H9 (cell line): Measurements from ENCODE around the gene MAP3K7. TPM values are rescaled to one million over a fixed set of nuclear protein-coding genes. Genes with fewer than 3 reads are reported as not detected.

Source experiments
- DNase-seq: peaks from one replicate; pipeline ENCODE4 v3.0.0-alpha.2; 2017
- H2AFZ ChIP-seq: one replicate; pipeline ENCODE4 v1.6.1; 2013; ENCODE audit warnings: mild to moderate bottlenecking, low read length, control low read depth, moderate library complexity
- H2AK5ac ChIP-seq: 2 replicates; pipeline ENCODE4 v1.6.1; 2013; ENCODE audit warnings: low read length, control low read depth, mixed read lengths; ENCODE audit not compliant: insufficient read length
- H2BK120ac ChIP-seq: one replicate; pipeline ENCODE4 v1.6.1; 2013; ENCODE audit warnings: low read depth, mild to moderate bottlenecking, low read length, control low read depth, inconsistent platforms; ENCODE audit not compliant: poor library complexity, severe bottlenecking
- H2BK12ac ChIP-seq: 2 replicates; pipeline ENCODE4 v1.6.1; 2013; ENCODE audit warnings: low read length, control low read depth, mixed read lengths, low read depth; ENCODE audit not compliant: insufficient read length
- H2BK15ac ChIP-seq: 2 replicates; pipeline ENCODE4 v1.6.1; 2013; ENCODE audit warnings: low read depth, low read length, control low read depth
- H2BK20ac ChIP-seq: one replicate; pipeline ENCODE4 v1.6.1; 2013; ENCODE audit warnings: low read depth, mild to moderate bottlenecking, low read length, control low read depth, inconsistent platforms; ENCODE audit not compliant: poor library complexity, severe bottlenecking
- H2BK5ac ChIP-seq: 2 replicates; pipeline ENCODE4 v1.6.1; 2013; ENCODE audit warnings: low read length, control low read depth, mixed read lengths; ENCODE audit not compliant: insufficient read length
- H3K14ac ChIP-seq: 2 replicates; pipeline ENCODE4 v1.6.1; 2013; ENCODE audit warnings: low read length, control low read depth; ENCODE audit not compliant: insufficient read depth
- H3K18ac ChIP-seq: 2 replicates; pipeline ENCODE4 v1.6.1; 2013; ENCODE audit warnings: low read depth, mild to moderate bottlenecking, mixed read lengths, low read length, control low read depth; ENCODE audit not compliant: insufficient read length
- H3K23ac ChIP-seq: 2 replicates; pipeline ENCODE4 v1.6.1; 2013; ENCODE audit warnings: low read length, control low read depth, mixed read lengths, low read depth; ENCODE audit not compliant: insufficient read length
- H3K23me2 ChIP-seq: 2 replicates; pipeline ENCODE4 v1.6.1; 2013; ENCODE audit warnings: low read depth, mild to moderate bottlenecking, mixed read lengths, low read length, control low read depth; ENCODE audit not compliant: insufficient read length, poor library complexity, severe bottlenecking
- H3K27ac ChIP-seq: 2 replicates; pipeline ENCODE4 v1.5.1; 2013; ENCODE audit warnings: low read length, control low read depth, mixed read lengths, low read depth; ENCODE audit not compliant: insufficient read length
- H3K27me3 ChIP-seq: 2 replicates; pipeline ENCODE4 v1.6.1; 2013; ENCODE audit warnings: low read length, control low read depth, inconsistent platforms; ENCODE audit not compliant: insufficient read depth
- H3K4ac ChIP-seq: 2 replicates; pipeline ENCODE4 v1.6.1; 2013; ENCODE audit warnings: low read depth, mild to moderate bottlenecking, control low read depth, inconsistent platforms, low read length, moderate library complexity
- H3K4me1 ChIP-seq: 2 replicates; pipeline ENCODE4 v1.6.1; 2013; ENCODE audit warnings: low read length, control low read depth, inconsistent platforms; ENCODE audit not compliant: insufficient read depth
- H3K4me2 ChIP-seq: 2 replicates; pipeline ENCODE4 v1.6.1; 2013; ENCODE audit warnings: low read length, control low read depth, mixed read lengths; ENCODE audit not compliant: insufficient read length, insufficient read depth
- H3K56ac ChIP-seq: 2 replicates; pipeline ENCODE4 v1.6.1; 2013; ENCODE audit warnings: low read depth, mild to moderate bottlenecking, mixed read lengths, low read length, control low read depth; ENCODE audit not compliant: insufficient read length
- H3K79me1 ChIP-seq: 2 replicates; pipeline ENCODE4 v1.6.1; 2013; ENCODE audit warnings: low read depth, mild to moderate bottlenecking, moderate library complexity, low read length, control low read depth, inconsistent platforms; ENCODE audit not compliant: insufficient read depth, poor library complexity, severe bottlenecking
- H3K79me2 ChIP-seq: 2 replicates; pipeline ENCODE4 v1.6.1; 2013; ENCODE audit warnings: low read length, control low read depth, inconsistent platforms; ENCODE audit not compliant: insufficient read depth
- H3K9ac ChIP-seq: 2 replicates; pipeline ENCODE4 v1.6.1; 2013; ENCODE audit warnings: low read length, control low read depth, mixed read lengths; ENCODE audit not compliant: insufficient read length; ENCODE audit errors: extremely low read depth
- H3K9me3 ChIP-seq: one replicate; pipeline ENCODE4 v1.6.1; 2013; ENCODE audit warnings: low read depth, low read length, inconsistent platforms; ENCODE audit not compliant: control insufficient read depth
- H3T11ph ChIP-seq: one replicate; pipeline ENCODE4 v1.6.1; 2013; ENCODE audit warnings: mild to moderate bottlenecking, low read length, control low read depth, inconsistent platforms
- H4K20me1 ChIP-seq: one replicate; pipeline ENCODE4 v1.6.1; 2013; ENCODE audit not compliant: control insufficient read depth, insufficient read length, insufficient read depth
- H4K5ac ChIP-seq: 2 replicates; pipeline ENCODE4 v1.6.1; 2013; ENCODE audit warnings: low read depth, mild to moderate bottlenecking, mixed read lengths, low read length, control low read depth; ENCODE audit not compliant: insufficient read length
- H4K8ac ChIP-seq: replicated peaks from 2 replicates; pipeline ENCODE4 v1.6.1; 2013; ENCODE audit warnings: low read length, control low read depth, mixed read lengths, low read depth; ENCODE audit not compliant: insufficient read length
- H4K91ac ChIP-seq: 2 replicates; pipeline ENCODE4 v1.6.1; 2013; ENCODE audit warnings: low read depth, mild to moderate bottlenecking, moderate library complexity, mixed read lengths, low read length, control low read depth; ENCODE audit not compliant: insufficient read length
- H3K27ac Mint-ChIP-seq, 3 experiments: 2 replicates in 2 of 3; 3 replicates in 1 of 3; pipeline ENCODE4 v1.8.0; 2020 to 2021; ENCODE audit warnings: mixed read lengths in 3 of 3, mild to moderate bottlenecking in 1 of 3, moderate library complexity in 1 of 3
- H3K27me3 Mint-ChIP-seq: 2 replicates; pipeline ENCODE4 v1.8.0; 2021; ENCODE audit warnings: low read depth, mild to moderate bottlenecking, moderate library complexity, mixed read lengths
- H3K36me3 Mint-ChIP-seq, 3 experiments: 2 replicates in 2 of 3; 3 replicates in 1 of 3; pipeline ENCODE4 v1.8.0; 2020 to 2021; ENCODE audit warnings: low read depth in 3 of 3, mixed read lengths in 3 of 3; ENCODE audit not compliant: insufficient read depth in 1 of 3
- H3K4me1 Mint-ChIP-seq, 2 experiments: 2 replicates each; pipeline ENCODE4 v1.8.0; 2020; ENCODE audit warnings: mixed read lengths in 2 of 2
- H3K4me3 Mint-ChIP-seq, 2 experiments: 2 replicates in 1 of 2; 3 replicates in 1 of 2; pipeline ENCODE4 v1.8.0; 2020 to 2021; ENCODE audit warnings: mild to moderate bottlenecking in 2 of 2, mixed read lengths in 2 of 2, moderate library complexity in 1 of 2
- H3K9me3 Mint-ChIP-seq, 2 experiments: 2 replicates in 1 of 2; 3 replicates in 1 of 2; pipeline ENCODE4 v1.8.0; 2020; ENCODE audit warnings: mild to moderate bottlenecking in 2 of 2, mixed read lengths in 2 of 2, moderate library complexity in 1 of 2
- CTCF ChIP-seq: fragments of 200-600 bp; sonication (generic); conservative IDR thresholded peaks from 3 replicates; pipeline ENCODE4 v1.8.0; 2021; ENCODE audit warnings: antibody characterized with exemption, mild to moderate bottlenecking
- WGBS: extraction: QIAGEN DNeasy Blood & Tissue Kit; methylation state at CpG from one replicate; pipeline ENCODE4 v1.1.7; 2013; ENCODE audit warnings: missing lambda C conversion rate, low lambda C conversion rate, mixed read lengths; ENCODE audit not compliant: insufficient read length; ENCODE audit errors: extremely low coverage; 5-methylcytosine and 5-hydroxymethylcytosine counted together
- total RNA-seq: library from RNA; stranded (reverse); gene quantifications from 2 replicates; pipeline ENCODE4 v1.2.1, GENCODE V29; 2021

The MAP3K7 gene
- total RNA-seq, 1 experiment from 2014 or later, result 31.3 TPM

GRCh38 chr6:90493332-90493731 is 93.5 kb downstream of the MAP3K7 start:
- H3K79me2 ChIP-seq, result no peaks in the 10 kb centered on the region
- no peak for DNase-seq
- H3K4me1 ChIP-seq, result peaks cover 17% of the 10 kb centered on the region
- H4K20me1 ChIP-seq, result no peaks in the 10 kb centered on the region
- Mint-ChIP-seq H3K4me3 (no peak overlapping the region), H3K4me1 (peaks cover 60 to 67% of the 10 kb centered on the region in 2 experiments), H3K27ac (peak overlapping the region in 1 of 3 experiments; percentile 99; a peak in 2 of 7 replicates), H3K36me3 (peaks cover 0 to 8% (median 2%) of the 10 kb centered on the region in 3 experiments; a peak in 2 of 7 replicates), H3K27me3 (no peaks in the 10 kb centered on the region), H3K9me3 (no peaks in the 10 kb centered on the region)
- no peak overlapping the region for H2BK20ac ChIP-seq
- no peak overlapping the region for H3K9ac ChIP-seq
- H2AK5ac ChIP-seq, result no peak overlapping the region
- no peak overlapping the region for H3K56ac ChIP-seq
- no peaks in the 10 kb centered on the region for H3K9me3 ChIP-seq
- no peak overlapping the region for H4K91ac ChIP-seq
- H2BK12ac ChIP-seq, result no peak overlapping the region
- H3K4ac ChIP-seq, result no peak overlapping the region
- H3K79me1 ChIP-seq, result no peaks in the 10 kb centered on the region
- no peak overlapping the region for H2BK120ac ChIP-seq
- H4K8ac ChIP-seq, result no peak overlapping the region
- H2BK5ac ChIP-seq, result no peak overlapping the region
- H2BK15ac ChIP-seq, result no peak overlapping the region
- no peak for TF ChIP-seq CTCF
- no peak overlapping the region for H3K23ac ChIP-seq
- H4K5ac ChIP-seq, result no peak overlapping the region
- no peak overlapping the region for H3K27ac ChIP-seq
- no peak overlapping the region for H3K4me2 ChIP-seq
- H2AFZ ChIP-seq, result no peak overlapping the region
- H3K14ac ChIP-seq, result no peak overlapping the region
- H3T11ph ChIP-seq, result no peak overlapping the region
- H3K27me3 ChIP-seq, result no peaks in the 10 kb centered on the region
- H3K23me2 ChIP-seq, result peaks cover 2% of the 10 kb centered on the region
- H3K18ac ChIP-seq, result no peak overlapping the region
- whole genome bisulfite sequencing, result no CpG with 5 or more reads among the region's 2 CpGs
